PC-9 (cell line): ENCODE results near the gene TMEM185A. TPM values are rescaled to one million over a fixed set of nuclear protein-coding genes. Genes with fewer than 3 reads are reported as not detected.

Source experiments
- BruUV-seq: library from RNA; stranded (reverse); fragments of 400-500 nt; replicated peaks from 2 replicates; lab custom pipeline; 2021; lab: Mats Ljungman, UMichigan
- CTCF ChIA-PET: fragments of 300-600 bp; sonication (Branson Sonifier 250); formaldehyde crosslinking; loops from one replicate; lab custom pipeline; 2022; ENCODE audit warnings: antibody characterized with exemption; lab: Charles Lee
- POLR2A ChIA-PET: fragments of 300-600 bp; sonication (Branson Sonifier 250); formaldehyde crosslinking; loops from one replicate; lab custom pipeline; 2022; ENCODE audit warnings: antibody characterized with exemption; ENCODE audit not compliant: unreplicated experiment; lab: Charles Lee
- DNase-seq, 2 experiments: peaks; one replicate each; pipeline versions ENCODE4 v3.0.0 to v3.0.0-alpha.2; 2015 to 2022; ENCODE audit warnings: mixed read lengths in 1 of 2
- H2AFZ ChIP-seq: fragments of 200-600 bp; sonication (generic); 2 replicates; pipeline ENCODE4 v1.8.1; 2017; ENCODE audit warnings: antibody characterized with exemption
- H3F3A ChIP-seq: fragments of 200-600 bp; sonication (generic); 2 replicates; pipeline ENCODE4 v1.8.1; 2017; ENCODE audit warnings: antibody characterized with exemption, mild to moderate bottlenecking, low read depth; ENCODE audit not compliant: insufficient read depth
- H3K27ac ChIP-seq: fragments of 200-600 bp; sonication (generic); 2 replicates; pipeline ENCODE4 v1.6.1; 2016; ENCODE audit warnings: mixed run types
- H3K27me3 ChIP-seq: fragments of 200-600 bp; sonication (generic); 2 replicates; pipeline ENCODE4 v1.6.1; 2016; ENCODE audit warnings: low read depth, mixed run types; ENCODE audit not compliant: insufficient read depth
- H3K36me3 ChIP-seq: fragments of 200-600 bp; sonication (generic); 2 replicates; pipeline ENCODE4 v1.6.1; 2016; ENCODE audit warnings: low read depth, mixed run types
- H3K4me1 ChIP-seq: fragments of 200-600 bp; sonication (generic); replicated peaks from 2 replicates; pipeline ENCODE4 v1.6.1; 2016; ENCODE audit warnings: mixed run types; ENCODE audit not compliant: insufficient read depth
- H3K4me2 ChIP-seq: fragments of 200-600 bp; sonication (generic); 2 replicates; pipeline ENCODE4 v1.6.1; 2017; ENCODE audit warnings: mixed run types
- H3K4me3 ChIP-seq: fragments of 200-600 bp; sonication (generic); 2 replicates; pipeline ENCODE4 v1.6.1; 2016; ENCODE audit warnings: mixed run types
- H3K79me2 ChIP-seq: fragments of 200-600 bp; sonication (generic); 2 replicates; pipeline ENCODE4 v1.6.1; 2017; ENCODE audit warnings: low read depth, mixed run types
- H3K9me2 ChIP-seq: fragments of 200-600 bp; sonication (generic); 2 replicates; pipeline ENCODE4 v1.8.1; 2017; ENCODE audit warnings: mild to moderate bottlenecking; ENCODE audit not compliant: insufficient read depth
- H3K9me3 ChIP-seq: fragments of 200-600 bp; sonication (generic); 2 replicates; pipeline ENCODE4 v1.8.1; 2016; ENCODE audit warnings: low read depth; ENCODE audit not compliant: insufficient read depth
- H4K20me1 ChIP-seq: fragments of 200-600 bp; sonication (generic); 2 replicates; pipeline ENCODE4 v1.8.1; 2017; ENCODE audit not compliant: insufficient read depth
- EZH2 ChIP-seq: fragments of 200-600 bp; sonication (generic); IDR thresholded peaks from 2 replicates; pipeline ENCODE4 v1.8.0; 2017; ENCODE audit warnings: antibody characterized with exemption, low read depth
- intact Hi-C: fragments of 100-400 bp; cut with micrococcal nuclease; formaldehyde crosslinking; loops from one replicate; pipeline ENCODE4 v1.10.0; 2022; ENCODE audit not compliant: unreplicated experiment
- total RNA-seq: library from RNA; stranded (reverse); gene quantifications from 2 replicates; pipeline ENCODE4 v1.2.3, GENCODE V29; 2021
- TF ChIP-seq, protein P1 (sequence below): fragments of 200-600 bp; sonication (generic); conservative IDR thresholded peaks from 2 replicates; pipeline ENCODE4 v1.6.1; 2017; ENCODE audit warnings: mixed run types, antibody characterized with exemption, mild to moderate bottlenecking, moderate library complexity

The TMEM185A gene
- total RNA-seq, 1 experiment from 2014 or later: 39.5 TPM

DNA sequence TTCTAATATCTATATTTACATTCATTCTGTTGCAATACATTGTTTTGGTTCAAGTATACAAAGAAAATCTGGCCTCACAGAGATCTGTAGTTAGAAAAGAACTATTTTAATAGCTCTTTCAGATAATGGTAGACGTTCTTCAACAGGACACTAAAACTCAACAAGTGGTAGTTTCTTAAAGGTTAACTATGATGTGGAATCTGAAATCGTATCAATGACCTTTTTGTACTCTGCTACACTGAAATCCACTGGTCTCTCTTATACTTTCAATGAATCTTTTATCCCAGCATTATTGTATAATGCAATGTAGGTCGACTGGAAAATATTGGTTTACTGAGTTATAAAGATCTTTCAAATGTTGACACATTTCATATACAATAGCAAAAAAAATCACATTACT is 12.7 kb downstream of the TMEM185A start:
- no TSS peak for BruUV-seq
- no peak for TF ChIP-seq EZH2
- TF ChIP-seq, protein P1, sequence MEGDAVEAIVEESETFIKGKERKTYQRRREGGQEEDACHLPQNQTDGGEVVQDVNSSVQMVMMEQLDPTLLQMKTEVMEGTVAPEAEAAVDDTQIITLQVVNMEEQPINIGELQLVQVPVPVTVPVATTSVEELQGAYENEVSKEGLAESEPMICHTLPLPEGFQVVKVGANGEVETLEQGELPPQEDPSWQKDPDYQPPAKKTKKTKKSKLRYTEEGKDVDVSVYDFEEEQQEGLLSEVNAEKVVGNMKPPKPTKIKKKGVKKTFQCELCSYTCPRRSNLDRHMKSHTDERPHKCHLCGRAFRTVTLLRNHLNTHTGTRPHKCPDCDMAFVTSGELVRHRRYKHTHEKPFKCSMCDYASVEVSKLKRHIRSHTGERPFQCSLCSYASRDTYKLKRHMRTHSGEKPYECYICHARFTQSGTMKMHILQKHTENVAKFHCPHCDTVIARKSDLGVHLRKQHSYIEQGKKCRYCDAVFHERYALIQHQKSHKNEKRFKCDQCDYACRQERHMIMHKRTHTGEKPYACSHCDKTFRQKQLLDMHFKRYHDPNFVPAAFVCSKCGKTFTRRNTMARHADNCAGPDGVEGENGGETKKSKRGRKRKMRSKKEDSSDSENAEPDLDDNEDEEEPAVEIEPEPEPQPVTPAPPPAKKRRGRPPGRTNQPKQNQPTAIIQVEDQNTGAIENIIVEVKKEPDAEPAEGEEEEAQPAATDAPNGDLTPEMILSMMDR: no peak
- no peaks in the 10 kb centered on the region for H3F3A ChIP-seq
- H3K4me3 ChIP-seq: no peak overlapping the region
- H3K36me3 ChIP-seq: no peaks in the 10 kb centered on the region
- no peaks in the 10 kb centered on the region for H3K9me2 ChIP-seq
- CTCF ChIA-PET: no interaction called here
- DNase-seq: no peak
- no peak overlapping the region for H2AFZ ChIP-seq
- peaks cover 43% of the 10 kb centered on the region; the same call in 1 of the 2 replicates for H4K20me1 ChIP-seq
- no peak overlapping the region for H3K27ac ChIP-seq
- H3K4me2 ChIP-seq: no peak overlapping the region
- POLR2A ChIA-PET: no interaction called here
- no peaks in the 10 kb centered on the region for H3K27me3 ChIP-seq
- no peaks in the 10 kb centered on the region for H3K9me3 ChIP-seq
- no peaks in the 10 kb centered on the region for H3K4me1 ChIP-seq
- H3K79me2 ChIP-seq: peaks cover 57% of the 10 kb centered on the region
- intact Hi-C loops: no loop called here

DNA sequence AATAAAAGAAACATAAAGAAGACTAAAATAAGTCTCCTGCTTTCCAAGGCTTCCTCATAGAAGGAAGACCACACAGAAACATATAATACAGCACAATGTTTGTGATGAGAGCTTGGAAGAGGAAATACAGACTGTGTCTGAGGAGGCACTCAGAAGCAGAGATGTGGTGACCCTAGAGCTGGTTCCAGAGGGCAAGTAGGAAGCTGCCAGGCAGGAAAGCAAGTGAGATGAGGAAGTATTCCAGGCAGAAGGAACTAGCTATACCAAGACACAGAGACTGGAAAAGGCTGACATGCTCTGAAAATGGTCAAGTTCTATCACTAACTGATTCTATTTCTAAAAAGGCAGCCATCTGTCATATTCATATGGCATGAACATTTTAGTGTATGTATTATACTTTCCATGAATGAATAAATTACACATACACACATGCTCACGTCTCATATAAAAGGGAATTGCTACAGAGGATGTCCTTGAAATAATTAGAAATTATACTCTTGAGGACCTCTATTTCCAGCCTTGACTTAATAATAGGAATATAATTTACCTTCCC is 19.9 kb downstream of the TMEM185A start:
- POLR2A ChIA-PET: no interaction called here
- H3K79me2 ChIP-seq: peaks cover 30% of the 10 kb centered on the region
- H3F3A ChIP-seq: no peaks in the 10 kb centered on the region; the same call in 1 of the 2 replicates
- CTCF ChIA-PET: no interaction called here
- no peak overlapping the region for H3K4me3 ChIP-seq
- peaks cover 24% of the 10 kb centered on the region; the same call in 1 of the 2 replicates for H4K20me1 ChIP-seq
- no peaks in the 10 kb centered on the region for H3K9me2 ChIP-seq
- no peak for DNase-seq
- H3K4me2 ChIP-seq: no peak overlapping the region
- no peaks in the 10 kb centered on the region for H3K9me3 ChIP-seq
- H2AFZ ChIP-seq: no peak overlapping the region
- TF ChIP-seq, protein P1: no peak
- TF ChIP-seq EZH2: no peak
- no peak overlapping the region for H3K27ac ChIP-seq
- H3K27me3 ChIP-seq: no peaks in the 10 kb centered on the region
- no peaks in the 10 kb centered on the region for H3K4me1 ChIP-seq
- no peaks in the 10 kb centered on the region for H3K36me3 ChIP-seq
- no TSS peak for BruUV-seq
- intact Hi-C loops: no loop called here

DNA sequence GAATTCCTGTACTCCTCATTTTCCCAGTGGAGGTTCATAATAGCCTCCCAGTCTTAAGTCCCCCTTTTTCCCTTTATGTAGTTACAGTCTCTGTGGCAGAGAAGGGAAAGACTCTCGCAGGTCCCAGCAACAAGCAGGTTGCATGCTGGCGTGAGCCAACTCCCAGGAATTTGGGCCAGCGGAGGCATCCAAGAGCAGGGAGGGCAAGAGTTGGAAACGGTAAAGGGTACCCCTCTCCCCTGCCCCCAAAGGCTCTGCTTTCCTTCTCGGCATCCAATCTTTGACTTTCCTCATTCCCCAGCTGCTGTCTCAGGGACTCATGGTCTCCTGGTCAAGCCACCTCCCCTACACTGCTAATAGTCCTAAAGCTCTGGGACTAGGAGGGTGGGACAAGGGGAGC is 21.1 kb downstream of the TMEM185A start:
- H3K4me3 ChIP-seq: no peak overlapping the region
- no peak overlapping the region for H3K27ac ChIP-seq
- CTCF ChIA-PET: no interaction called here

More for the DNA sequence above, 21.1 kb downstream of the TMEM185A start:
- intact Hi-C loops: no loop called here
- Histone ChIP-seq H3K36me3 (no peaks in the 10 kb centered on the region), H3K9me3 (no peaks in the 10 kb centered on the region), H3K27me3 (no peaks in the 10 kb centered on the region), H4K20me1 (peaks cover 19% of the 10 kb centered on the region; the same call in 1 of the 2 replicates), H3K4me2 (no peak overlapping the region), H3K4me1 (no peaks in the 10 kb centered on the region), H3K79me2 (0 out of 2 replicates have a peak, but pooled peaks cover 19% of the 10 kb centered on the region), H2AFZ (no peak overlapping the region), H3F3A (no peaks in the 10 kb centered on the region; the same call in 1 of the 2 replicates), H3K9me2 (no peaks in the 10 kb centered on the region)
- DNase-seq: no peak
- no peak for TF ChIP-seq EZH2
- TF ChIP-seq, protein P1: no peak
- POLR2A ChIA-PET: no interaction called here
- TSS peak; percentile 14 for BruUV-seq
